ENCODE results near the gene KCTD1. TPM values are rescaled to one million over a fixed set of nuclear protein-coding genes. Genes with fewer than 3 reads are reported as not detected.
A peak's percentile ranks its signal among the peaks of the same experiment; 100 is the strongest.

KCTD1 gene
- total RNA-seq = 1 to 10 TPM; 3.0 to 3.5 TPM

GRCh38 chr18:26548415-26549262 lies at the start of gene KCTD1:
TSS of gene KCTD1 (minus strand) at chr18:26548553. CDS start at chr18:26548536, 17 bp downstream.
- CTCF ChIA-PET = interaction anchor here (0.6 to 2.3 kb wide), 5 partner anchors 9 to 165 kb away, joined by 3 to 13 read pairs (median 5); no protein-coding TSS in a partner anchor
- Mint-ChIP-seq H3K4me3 (peak within 1 kb of the TSS; percentile 83), H3K4me1 (ENCODE audit: low read depth) (peaks cover 26% of the 10 kb centered on the region), H3K27ac (peak within 1 kb of the TSS; percentile 67), H3K27me3 (ENCODE audit: low read depth) (peaks cover 36% of the 10 kb centered on the region), H3K9me3 (ENCODE audit: insufficient read depth) (no peaks in the 10 kb centered on the region), H3K36me3 (ENCODE audit: low read depth) (peaks cover 4% of the 10 kb centered on the region)
- peak; percentile 74 for ATAC-seq
- POLR2A ChIA-PET = interaction anchor here (0.6 kb wide), 1 partner anchor 159 kb away, joined by 4 read pairs; no protein-coding TSS in a partner anchor
- peak; percentile 81 for DNase-seq

- CTCF ChIA-PET = interaction anchor here (1.2 kb wide), 1 partner anchor 11 kb away, joined by 4 read pairs; no protein-coding TSS in a partner anchor
- Mint-ChIP-seq H3K9me3 (ENCODE audit: insufficient read depth) (no peaks in the 10 kb centered on the region), H3K36me3 (ENCODE audit: low read depth) (no peaks in the 10 kb centered on the region), H3K4me1 (ENCODE audit: low read depth) (no peaks in the 10 kb centered on the region), H3K27ac (no peak overlapping the region), H3K27me3 (ENCODE audit: low read depth) (peaks cover 3% of the 10 kb centered on the region), H3K4me3 (no peak overlapping the region)
- no peak for ATAC-seq
- DNase-seq = no peak
- POLR2A ChIA-PET = no interaction called here
Measured at GRCh38 chr18:26593365-26594320, 45.3 kb upstream of the KCTD1 start.

- ATAC-seq = no peak
- H3K9me3 Mint-ChIP-seq (ENCODE audit: insufficient read depth) = no peaks in the 10 kb centered on the region
- POLR2A ChIA-PET = no interaction called here
Measured at GRCh38 chr18:26584745-26585144, 36.4 kb upstream of the KCTD1 start.

GRCh38 chr18:26579941-26580618 lies 31.7 kb upstream of the KCTD1 start:
- no peaks in the 10 kb centered on the region for H3K36me3 Mint-ChIP-seq (ENCODE audit: low read depth)
- peaks cover 25% of the 10 kb centered on the region for H3K27me3 Mint-ChIP-seq (ENCODE audit: low read depth)
- no peak for DNase-seq
- ChIA-PET POLR2A (no interaction called here), CTCF (no interaction called here)
- H3K9me3 Mint-ChIP-seq (ENCODE audit: insufficient read depth) = no peaks in the 10 kb centered on the region
- H3K27ac Mint-ChIP-seq = no peak overlapping the region
- peaks cover 5% of the 10 kb centered on the region for H3K4me1 Mint-ChIP-seq (ENCODE audit: low read depth)
- no peak overlapping the region for H3K4me3 Mint-ChIP-seq
- no peak for ATAC-seq

More at GRCh38 chr18:26584745-26585144, 36.4 kb upstream of the KCTD1 start:
- Mint-ChIP-seq H3K4me3 (no peak overlapping the region), H3K36me3 (ENCODE audit: low read depth) (no peaks in the 10 kb centered on the region), H3K27ac (no peak overlapping the region), H3K4me1 (ENCODE audit: low read depth) (no peaks in the 10 kb centered on the region), H3K27me3 (ENCODE audit: low read depth) (peaks cover 2% of the 10 kb centered on the region)
- DNase-seq = no peak
- CTCF ChIA-PET = no interaction called here

- ChIA-PET CTCF (no interaction called here), POLR2A (no interaction called here)
- DNase-seq (no peak), ATAC-seq (no peak)
- H3K4me3 Mint-ChIP-seq = no peak overlapping the region
- H3K4me1 Mint-ChIP-seq (ENCODE audit: low read depth) = peaks cover 8% of the 10 kb centered on the region
- no peaks in the 10 kb centered on the region for H3K36me3 Mint-ChIP-seq (ENCODE audit: low read depth)
- peaks cover 36% of the 10 kb centered on the region for H3K27me3 Mint-ChIP-seq (ENCODE audit: low read depth)
- H3K27ac Mint-ChIP-seq = no peak overlapping the region
- no peaks in the 10 kb centered on the region for H3K9me3 Mint-ChIP-seq (ENCODE audit: insufficient read depth)
Measured at GRCh38 chr18:26575865-26576217, 27.5 kb upstream of the KCTD1 start.

GRCh38 chr18:26574958-26575864 lies 26.9 kb upstream of the KCTD1 start:
- DNase-seq (no peak), ATAC-seq (peak; percentile 27)
- ChIA-PET POLR2A (no interaction called here), CTCF (interaction anchor here (1.2 kb wide), 1 partner anchor 27 kb away, joined by 5 read pairs; no protein-coding TSS in a partner anchor)
- H3K27me3 Mint-ChIP-seq (ENCODE audit: low read depth) = peaks cover 36% of the 10 kb centered on the region
- H3K4me3 Mint-ChIP-seq = peak overlapping the region; percentile 52
- no peaks in the 10 kb centered on the region for H3K36me3 Mint-ChIP-seq (ENCODE audit: low read depth)
- H3K9me3 Mint-ChIP-seq (ENCODE audit: insufficient read depth) = no peaks in the 10 kb centered on the region
- no peak overlapping the region for H3K27ac Mint-ChIP-seq
- peaks cover 8% of the 10 kb centered on the region for H3K4me1 Mint-ChIP-seq (ENCODE audit: low read depth)

GRCh38 chr18:26568926-26569665 lies 20.7 kb upstream of the KCTD1 start:
- H3K4me3 Mint-ChIP-seq = no peak overlapping the region
- H3K27ac Mint-ChIP-seq = no peak overlapping the region
- H3K9me3 Mint-ChIP-seq (ENCODE audit: insufficient read depth) = no peaks in the 10 kb centered on the region
- POLR2A ChIA-PET = no interaction called here
- no peaks in the 10 kb centered on the region for H3K36me3 Mint-ChIP-seq (ENCODE audit: low read depth)
- CTCF ChIA-PET = interaction anchor here (1.4 kb wide), 1 partner anchor 20 kb away, joined by 3 read pairs; the partner anchor contains the start of gene KCTD1
- H3K27me3 Mint-ChIP-seq (ENCODE audit: low read depth) = peaks cover 7% of the 10 kb centered on the region
- no peaks in the 10 kb centered on the region for H3K4me1 Mint-ChIP-seq (ENCODE audit: low read depth)
- ATAC-seq = no peak
- DNase-seq = no peak

GRCh38 chr18:26568513-26568912 lies 20.2 kb upstream of the KCTD1 start:
- ATAC-seq (no peak), DNase-seq (no peak)
- H3K27ac Mint-ChIP-seq = no peak overlapping the region
- no peaks in the 10 kb centered on the region for H3K36me3 Mint-ChIP-seq (ENCODE audit: low read depth)
- H3K4me3 Mint-ChIP-seq = no peak overlapping the region
- ChIA-PET POLR2A (no interaction called here), CTCF (interaction anchor here (1.4 kb wide), 1 partner anchor 20 kb away, joined by 3 read pairs; the partner anchor contains the start of gene KCTD1)
- H3K4me1 Mint-ChIP-seq (ENCODE audit: low read depth) = no peaks in the 10 kb centered on the region
- no peaks in the 10 kb centered on the region for H3K9me3 Mint-ChIP-seq (ENCODE audit: insufficient read depth)
- peaks cover 4% of the 10 kb centered on the region for H3K27me3 Mint-ChIP-seq (ENCODE audit: low read depth)

- H3K36me3 Mint-ChIP-seq (ENCODE audit: low read depth) = no peaks in the 10 kb centered on the region
- H3K27me3 Mint-ChIP-seq (ENCODE audit: low read depth) = peaks cover 4% of the 10 kb centered on the region
- H3K4me3 Mint-ChIP-seq = no peak overlapping the region
- H3K27ac Mint-ChIP-seq = no peak overlapping the region
- H3K4me1 Mint-ChIP-seq (ENCODE audit: low read depth) = no peaks in the 10 kb centered on the region
- H3K9me3 Mint-ChIP-seq (ENCODE audit: insufficient read depth) = no peaks in the 10 kb centered on the region
- CTCF ChIA-PET = no interaction called here
- DNase-seq (no peak), ATAC-seq (no peak)
- POLR2A ChIA-PET = no interaction called here
Measured at GRCh38 chr18:26566874-26567555, 18.7 kb upstream of the KCTD1 start.

- Mint-ChIP-seq H3K27me3 (ENCODE audit: low read depth) (peaks cover 4% of the 10 kb centered on the region), H3K4me3 (no peak overlapping the region), H3K27ac (no peak overlapping the region), H3K9me3 (ENCODE audit: insufficient read depth) (no peaks in the 10 kb centered on the region), H3K4me1 (ENCODE audit: low read depth) (no peaks in the 10 kb centered on the region), H3K36me3 (ENCODE audit: low read depth) (no peaks in the 10 kb centered on the region)
- POLR2A ChIA-PET = no interaction called here
- ATAC-seq (no peak), DNase-seq (no peak)
- CTCF ChIA-PET = no interaction called here
Measured at GRCh38 chr18:26565514-26565913, 17.2 kb upstream of the KCTD1 start.

Measured in activated CD8-positive, alpha-beta T cell treated with anti-CD3 and anti-CD28 coated beads, Interleukin-2, amount 10 ng/mL, durations not matched to agents 7 days and 5 days (primary cell).